ENCODE measurements around the gene HOMER1.

GRCh38 chr5:79503794-79504495 is 10.0 kb downstream of the HOMER1 start:
- no peak for TF ChIP-seq CTCF (conservative IDR thresholded peaks at IDR 0.05)
- TF ChIP-seq EZH2 (IDR thresholded peaks at IDR 0.05; ENCODE audit: low read depth) = no peak
